ENCODE data around the gene ZFHX3.

DNA sequence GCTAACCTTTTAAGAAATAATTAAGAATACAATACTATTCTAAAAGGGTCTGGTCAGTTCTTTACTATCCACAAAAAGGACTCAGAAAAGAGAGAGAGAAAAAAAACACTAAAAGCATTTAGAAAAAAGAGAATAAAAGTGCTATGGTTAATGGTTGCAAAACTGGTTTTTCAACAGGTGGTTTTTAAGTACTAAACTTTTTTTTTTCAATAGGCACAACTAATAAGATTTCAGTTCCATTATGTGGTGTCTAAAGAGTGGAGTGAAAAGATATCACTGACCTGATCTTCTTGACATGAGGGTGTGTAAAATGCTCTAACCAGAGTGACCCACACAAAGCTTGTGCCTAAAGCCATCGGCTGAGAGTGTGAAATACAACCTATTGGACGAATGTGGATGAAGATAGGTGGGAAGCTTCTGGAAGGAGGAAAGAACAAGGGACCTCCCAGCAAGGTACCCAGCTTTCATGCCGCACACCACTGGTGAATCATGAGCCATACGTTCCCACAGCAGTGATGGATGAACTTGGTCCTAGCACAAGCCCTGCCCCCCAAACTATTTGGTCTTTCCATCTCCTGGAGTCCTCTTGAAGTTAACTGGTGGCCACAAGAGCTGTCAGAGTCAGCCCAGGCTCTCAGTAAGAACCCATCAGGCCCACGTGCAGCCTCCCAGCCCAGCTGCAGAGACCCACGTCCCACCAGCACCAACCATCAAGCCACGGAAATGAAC, 103.0 kb downstream of the ZFHX3 start:
- TF ChIP-seq, protein P1, sequence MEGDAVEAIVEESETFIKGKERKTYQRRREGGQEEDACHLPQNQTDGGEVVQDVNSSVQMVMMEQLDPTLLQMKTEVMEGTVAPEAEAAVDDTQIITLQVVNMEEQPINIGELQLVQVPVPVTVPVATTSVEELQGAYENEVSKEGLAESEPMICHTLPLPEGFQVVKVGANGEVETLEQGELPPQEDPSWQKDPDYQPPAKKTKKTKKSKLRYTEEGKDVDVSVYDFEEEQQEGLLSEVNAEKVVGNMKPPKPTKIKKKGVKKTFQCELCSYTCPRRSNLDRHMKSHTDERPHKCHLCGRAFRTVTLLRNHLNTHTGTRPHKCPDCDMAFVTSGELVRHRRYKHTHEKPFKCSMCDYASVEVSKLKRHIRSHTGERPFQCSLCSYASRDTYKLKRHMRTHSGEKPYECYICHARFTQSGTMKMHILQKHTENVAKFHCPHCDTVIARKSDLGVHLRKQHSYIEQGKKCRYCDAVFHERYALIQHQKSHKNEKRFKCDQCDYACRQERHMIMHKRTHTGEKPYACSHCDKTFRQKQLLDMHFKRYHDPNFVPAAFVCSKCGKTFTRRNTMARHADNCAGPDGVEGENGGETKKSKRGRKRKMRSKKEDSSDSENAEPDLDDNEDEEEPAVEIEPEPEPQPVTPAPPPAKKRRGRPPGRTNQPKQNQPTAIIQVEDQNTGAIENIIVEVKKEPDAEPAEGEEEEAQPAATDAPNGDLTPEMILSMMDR (conservative IDR thresholded peaks at IDR 0.05), result no peak
- no peak for TF ChIP-seq ZFX (IDR thresholded peaks at IDR 0.05)

All from C4-2B (cell line).